Measurements from ENCODE around the gene TAF11L2.

- TF ChIP-seq CTCF (conservative IDR thresholded peaks at IDR 0.05): no peak
- no peak for TF ChIP-seq ZFX (IDR thresholded peaks at IDR 0.05)
These were observed 49.2 kb upstream of the TAF11L2 start for GRCh38 chr5:17448877-17449276.

Measured in C4-2B (cell line).